HCT116 (cell line): ENCODE results near the gene LRFN2. TPM values are rescaled to one million over a fixed set of nuclear protein-coding genes. Genes with fewer than 3 reads are reported as not detected.

ENCODE experiments used
- ATAC-seq: fragments of 200-7000 bp; cut with Tn5 transposase; 2 replicates; pipeline ENCODE4 v1.9.1; 2020; ENCODE audit warnings: mild to moderate bottlenecking, moderate library complexity
- BruUV-seq: library from RNA; stranded (reverse); fragments of 400-500 nt; replicated peaks from 2 replicates; lab custom pipeline; 2021; lab: Mats Ljungman, UMichigan
- CTCF ChIA-PET: fragments of 300-600 bp; sonication (Branson Sonifier 250); formaldehyde crosslinking; loops from one replicate; lab custom pipeline; 2021; ENCODE audit warnings: antibody characterized with exemption; lab: Charles Lee
- POLR2A ChIA-PET: fragments of 300-600, 350-600 bp; sonication (Branson Sonifier 250); formaldehyde crosslinking; loops from one replicate; lab custom pipeline; 2021; ENCODE audit warnings: antibody characterized with exemption; lab: Charles Lee
- RAD21 ChIA-PET, 2 experiments: fragments of 300-600 bp; sonication (Branson Sonifier 250); formaldehyde crosslinking; loops; one replicate each; lab custom pipeline; 2023; ENCODE audit warnings: low total read pairs in 2 of 2; ENCODE audit not compliant: uncharacterized antibody in 2 of 2, unreplicated experiment in 2 of 2, low non-redundant PET in 1 of 2; lab: Charles Lee
- DNase-seq: peaks from one replicate; pipeline ENCODE4 v3.0.0-alpha.2; 2010; ENCODE audit warnings: low read depth, low spot score
- H2AFZ ChIP-seq: fragments of 200-600 bp; shearing (Covaris generic), sonication (generic); 2 replicates; pipeline ENCODE4 v1.6.1; 2017; ENCODE audit warnings: low read depth, mixed run types, mixed read lengths, antibody characterized with exemption, low read length; ENCODE audit not compliant: poor library complexity, severe bottlenecking
- H3K27ac ChIP-seq: 2 replicates; pipeline ENCODE4 v1.5.1; 2012; ENCODE audit warnings: low read depth, low read length
- H3K27me3 ChIP-seq: fragments of 200-600 bp; sonication (generic); 2 replicates; pipeline ENCODE4 v1.6.1; 2016; ENCODE audit warnings: mixed run types, low read length, mixed read lengths; ENCODE audit not compliant: insufficient read depth
- H3K36me3 ChIP-seq, 2 experiments: fragments of 200-500 bp in 1 of 2; fragments of 200-600 bp in 1 of 2; sonication (Bioruptor generic) in 1 of 2; sonication (generic) in 1 of 2; 2 replicates each; pipeline versions ENCODE4 v1.5.1 to v1.6.1; 2014 to 2016; ENCODE audit warnings: low read length in 2 of 2, inconsistent platforms in 1 of 2, mixed read lengths in 1 of 2, mixed run types in 1 of 2; ENCODE audit not compliant: insufficient read depth in 2 of 2, control insufficient read depth in 1 of 2
- H3K4me1 ChIP-seq, 2 experiments: fragments of 200-600 bp in 1 of 2; sonication (generic) in 1 of 2; 2 replicates each; pipeline versions ENCODE4 v1.5.1 to v1.6.1; 2012 to 2017; ENCODE audit warnings: low read length in 2 of 2, inconsistent platforms in 1 of 2, mild to moderate bottlenecking in 1 of 2, mixed read lengths in 1 of 2, mixed run types in 1 of 2, moderate library complexity in 1 of 2; ENCODE audit not compliant: insufficient read depth in 2 of 2, control insufficient read depth in 1 of 2
- H3K4me2 ChIP-seq: fragments of 200-600 bp; sonication (generic); 2 replicates; pipeline ENCODE4 v1.6.1; 2017; ENCODE audit warnings: mixed run types, low read length, mixed read lengths
- H3K4me3 ChIP-seq, 2 experiments: fragments of 200-600 bp in 1 of 2; sonication (generic) in 1 of 2; replicated peaks in 1 of 2; 2 replicates each; pipeline ENCODE4 v1.5.1; 2011 to 2016; ENCODE audit warnings: low read length in 2 of 2, control low read depth in 1 of 2, low read depth in 1 of 2, mild to moderate bottlenecking in 1 of 2, mixed read lengths in 1 of 2, mixed run types in 1 of 2
- H3K79me2 ChIP-seq: fragments of 200-600 bp; sonication (generic); 2 replicates; pipeline ENCODE4 v1.6.1; 2017; ENCODE audit warnings: mild to moderate bottlenecking, mixed run types, low read length, moderate library complexity, mixed read lengths; ENCODE audit not compliant: insufficient read depth
- H3K9ac ChIP-seq: fragments of 200-600 bp; sonication (generic); 2 replicates; pipeline ENCODE4 v1.6.1; 2016; ENCODE audit warnings: low read length, mixed read lengths
- H3K9me2 ChIP-seq: fragments of 200-600 bp; sonication (generic), shearing (Covaris generic); 2 replicates; pipeline ENCODE4 v1.6.1; 2017; ENCODE audit warnings: mixed run types, mild to moderate bottlenecking, moderate library complexity; ENCODE audit not compliant: insufficient read depth
- H3K9me3 ChIP-seq, 2 experiments: fragments of 200-500 bp in 1 of 2; fragments of 200-600 bp in 1 of 2; sonication (Bioruptor generic) in 1 of 2; sonication (generic) in 1 of 2; 2 replicates each; pipeline ENCODE4 v1.6.1; 2014 to 2017; ENCODE audit warnings: low read length in 2 of 2, mixed read lengths in 2 of 2, inconsistent platforms in 1 of 2, low read depth in 1 of 2, mild to moderate bottlenecking in 1 of 2, mixed run types in 1 of 2, moderate library complexity in 1 of 2; ENCODE audit not compliant: control insufficient read depth in 1 of 2, insufficient read depth in 1 of 2
- H4K20me1 ChIP-seq: fragments of 200-600 bp; sonication (generic), shearing (Covaris generic); 2 replicates; pipeline ENCODE4 v1.6.1; 2017; ENCODE audit warnings: mixed run types, mild to moderate bottlenecking, moderate library complexity; ENCODE audit not compliant: insufficient read depth
- CBX3 ChIP-seq: IDR thresholded peaks from 2 replicates; pipeline ENCODE4 v1.6.1; 2012; ENCODE audit warnings: low read depth
- CEBPB ChIP-seq: IDR thresholded peaks from 2 replicates; pipeline ENCODE4 v1.6.1; 2012; ENCODE audit warnings: low read depth
- EGR1 ChIP-seq: IDR thresholded peaks from 2 replicates; pipeline ENCODE4 v1.6.1; 2012; ENCODE audit warnings: low read depth
- ELF1 ChIP-seq: IDR thresholded peaks from 2 replicates; pipeline ENCODE4 v1.6.1; 2012; ENCODE audit warnings: low read depth, borderline replicate concordance
- EZH2 ChIP-seq: fragments of 200-600 bp; sonication (generic); IDR thresholded peaks from 2 replicates; pipeline ENCODE4 v1.6.1; 2017; ENCODE audit warnings: antibody characterized with exemption, mixed run types
- JUND ChIP-seq: IDR thresholded peaks from 2 replicates; pipeline ENCODE4 v1.6.1; 2012
- POLR2A ChIP-seq: IDR thresholded peaks from 2 replicates; pipeline ENCODE4 v1.7.0; 2011; ENCODE audit warnings: borderline replicate concordance; ENCODE audit not compliant: insufficient read depth, insufficient read length; ENCODE audit errors: extremely low read depth
- POLR2AphosphoS5 ChIP-seq: IDR thresholded peaks from 2 replicates; pipeline ENCODE4 v1.6.1; 2011; ENCODE audit warnings: mild to moderate bottlenecking, low read depth, low read length, moderate library complexity
- RAD21 ChIP-seq: IDR thresholded peaks from 2 replicates; pipeline ENCODE4 v1.6.1; 2012; ENCODE audit warnings: low read depth, mild to moderate bottlenecking
- SP1 ChIP-seq: IDR thresholded peaks from 2 replicates; pipeline ENCODE4 v1.6.1; 2012; ENCODE audit warnings: low read depth
- SRF ChIP-seq: IDR thresholded peaks from 2 replicates; pipeline ENCODE4 v1.6.1; 2012; ENCODE audit warnings: low read depth
- TCF7L2 ChIP-seq: IDR thresholded peaks from 2 replicates; pipeline ENCODE4 v1.7.0; 2011; ENCODE audit warnings: borderline replicate concordance, inconsistent platforms; ENCODE audit not compliant: insufficient read depth, insufficient read length; ENCODE audit errors: extremely low read depth
- YY1 ChIP-seq: IDR thresholded peaks from 2 replicates; pipeline ENCODE4 v1.6.1; 2011; ENCODE audit warnings: low read length, low read depth, moderate library complexity, mild to moderate bottlenecking; ENCODE audit not compliant: insufficient replicate concordance; ENCODE audit errors: extremely low read depth
- ZFX ChIP-seq: fragments of 450-650 bp; IDR thresholded peaks from 2 replicates; pipeline ENCODE4 v1.6.1; 2017
- ZNF274 ChIP-seq: fragments of 200-500 bp; sonication (Bioruptor generic); IDR thresholded peaks from 2 replicates; pipeline ENCODE4 v1.6.1; 2014; ENCODE audit warnings: mild to moderate bottlenecking, low read depth, low read length, inconsistent platforms
- intact Hi-C: fragments of 100-400 bp; cut with micrococcal nuclease; formaldehyde crosslinking; loops from 2 replicates; pipeline ENCODE4 v1.10.0; 2022
- total RNA-seq: library from RNA; stranded (reverse); gene quantifications from one replicate; pipeline ENCODE4 v1.2.1, GENCODE V29; 2021; ENCODE audit not compliant: unreplicated experiment
- TF ChIP-seq, protein P1 (sequence below): IDR thresholded peaks from 2 replicates; pipeline ENCODE4 v1.6.1; 2012
- TF ChIP-seq, protein P2 (sequence below): IDR thresholded peaks from 2 replicates; pipeline ENCODE4 v1.6.1; 2011; ENCODE audit warnings: mild to moderate bottlenecking, low read length, moderate library complexity; ENCODE audit not compliant: insufficient replicate concordance; ENCODE audit errors: extremely low read depth
- TF ChIP-seq, protein P3 (sequence below): IDR thresholded peaks from 2 replicates; pipeline ENCODE4 v1.6.1; 2012

LRFN2 gene
- total RNA-seq, 1 experiment from 2014 or later, result not detected

DNA sequence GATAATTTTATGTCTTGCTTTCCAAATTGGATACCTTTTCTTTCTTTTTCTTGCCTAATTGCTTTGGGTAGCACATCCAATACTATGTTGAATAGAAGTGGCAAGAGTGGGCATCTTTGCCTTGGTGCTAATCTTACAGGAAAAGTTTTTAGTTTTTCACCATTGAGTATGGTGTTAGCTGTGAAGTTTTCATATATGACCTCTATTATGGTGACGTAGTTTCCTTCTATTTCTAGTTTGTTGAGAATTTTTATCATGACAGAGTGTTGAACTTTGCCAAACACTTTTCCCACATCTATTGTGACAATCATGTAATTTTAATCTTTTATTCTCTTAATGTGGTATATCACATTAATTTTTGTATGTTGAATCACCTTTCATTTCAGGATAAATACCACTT lies 216.1 kb downstream of the LRFN2 start:
- H3K27me3 ChIP-seq, result no peaks in the 10 kb centered on the region
- H3K4me2 ChIP-seq, result no peak overlapping the region
- intact Hi-C loops, result no loop called here
- H3K9me2 ChIP-seq, result no peaks in the 10 kb centered on the region
- no peaks in the 10 kb centered on the region for H3K79me2 ChIP-seq
- no peak overlapping the region for H3K9ac ChIP-seq
- H3K4me1 ChIP-seq, result no peaks in the 10 kb centered on the region
- ChIA-PET RAD21 (no interaction called here), POLR2A (no interaction called here), CTCF (no interaction called here)
- no peaks in the 10 kb centered on the region for H3K36me3 ChIP-seq
- no peak for ATAC-seq
- H3K4me3 ChIP-seq, result no peak overlapping the region
- no peak for DNase-seq
- no peak overlapping the region for H3K27ac ChIP-seq
- TF ChIP-seq POLR2AphosphoS5 (no peak), ZFX (no peak), EGR1 (no peak), POLR2A (no peak), EZH2 (no peak), YY1 (no peak), ELF1 (no peak), JUND (no peak), CEBPB (no peak), SRF (no peak), TCF7L2 (no peak), CBX3 (no peak), ZNF274 (no peak), SP1 (no peak), RAD21 (no peak)
- TF ChIP-seq, protein P1, sequence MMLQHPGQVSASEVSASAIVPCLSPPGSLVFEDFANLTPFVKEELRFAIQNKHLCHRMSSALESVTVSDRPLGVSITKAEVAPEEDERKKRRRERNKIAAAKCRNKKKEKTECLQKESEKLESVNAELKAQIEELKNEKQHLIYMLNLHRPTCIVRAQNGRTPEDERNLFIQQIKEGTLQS, result no peak
- TF ChIP-seq, protein P2, sequence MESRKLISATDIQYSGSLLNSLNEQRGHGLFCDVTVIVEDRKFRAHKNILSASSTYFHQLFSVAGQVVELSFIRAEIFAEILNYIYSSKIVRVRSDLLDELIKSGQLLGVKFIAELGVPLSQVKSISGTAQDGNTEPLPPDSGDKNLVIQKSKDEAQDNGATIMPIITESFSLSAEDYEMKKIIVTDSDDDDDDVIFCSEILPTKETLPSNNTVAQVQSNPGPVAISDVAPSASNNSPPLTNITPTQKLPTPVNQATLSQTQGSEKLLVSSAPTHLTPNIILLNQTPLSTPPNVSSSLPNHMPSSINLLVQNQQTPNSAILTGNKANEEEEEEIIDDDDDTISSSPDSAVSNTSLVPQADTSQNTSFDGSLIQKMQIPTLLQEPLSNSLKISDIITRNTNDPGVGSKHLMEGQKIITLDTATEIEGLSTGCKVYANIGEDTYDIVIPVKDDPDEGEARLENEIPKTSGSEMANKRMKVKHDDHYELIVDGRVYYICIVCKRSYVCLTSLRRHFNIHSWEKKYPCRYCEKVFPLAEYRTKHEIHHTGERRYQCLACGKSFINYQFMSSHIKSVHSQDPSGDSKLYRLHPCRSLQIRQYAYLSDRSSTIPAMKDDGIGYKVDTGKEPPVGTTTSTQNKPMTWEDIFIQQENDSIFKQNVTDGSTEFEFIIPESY, result no peak
- TF ChIP-seq, protein P3, sequence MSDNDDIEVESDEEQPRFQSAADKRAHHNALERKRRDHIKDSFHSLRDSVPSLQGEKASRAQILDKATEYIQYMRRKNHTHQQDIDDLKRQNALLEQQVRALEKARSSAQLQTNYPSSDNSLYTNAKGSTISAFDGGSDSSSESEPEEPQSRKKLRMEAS, result no peak
- BruUV-seq, result no TSS peak
- no peaks in the 10 kb centered on the region for H3K9me3 ChIP-seq
- H2AFZ ChIP-seq, result no peak overlapping the region
- H4K20me1 ChIP-seq, result no peaks in the 10 kb centered on the region
